Measurements from ENCODE around the gene RPL39L. TPM values are rescaled to one million over a fixed set of nuclear protein-coding genes. Genes with fewer than 3 reads are reported as not detected.

RPL39L gene
- total RNA-seq, 2 donors from 2014 or later: 11.9 to 12.7 TPM

GRCh38 chr3:187167777-187168176 lies 28.5 kb upstream of the RPL39L start:
- H3K27ac ChIP-seq: peak overlapping the region in 1 of 2 donors; percentile 37
- TF ChIP-seq, protein P1, sequence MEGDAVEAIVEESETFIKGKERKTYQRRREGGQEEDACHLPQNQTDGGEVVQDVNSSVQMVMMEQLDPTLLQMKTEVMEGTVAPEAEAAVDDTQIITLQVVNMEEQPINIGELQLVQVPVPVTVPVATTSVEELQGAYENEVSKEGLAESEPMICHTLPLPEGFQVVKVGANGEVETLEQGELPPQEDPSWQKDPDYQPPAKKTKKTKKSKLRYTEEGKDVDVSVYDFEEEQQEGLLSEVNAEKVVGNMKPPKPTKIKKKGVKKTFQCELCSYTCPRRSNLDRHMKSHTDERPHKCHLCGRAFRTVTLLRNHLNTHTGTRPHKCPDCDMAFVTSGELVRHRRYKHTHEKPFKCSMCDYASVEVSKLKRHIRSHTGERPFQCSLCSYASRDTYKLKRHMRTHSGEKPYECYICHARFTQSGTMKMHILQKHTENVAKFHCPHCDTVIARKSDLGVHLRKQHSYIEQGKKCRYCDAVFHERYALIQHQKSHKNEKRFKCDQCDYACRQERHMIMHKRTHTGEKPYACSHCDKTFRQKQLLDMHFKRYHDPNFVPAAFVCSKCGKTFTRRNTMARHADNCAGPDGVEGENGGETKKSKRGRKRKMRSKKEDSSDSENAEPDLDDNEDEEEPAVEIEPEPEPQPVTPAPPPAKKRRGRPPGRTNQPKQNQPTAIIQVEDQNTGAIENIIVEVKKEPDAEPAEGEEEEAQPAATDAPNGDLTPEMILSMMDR (IDR thresholded peaks at IDR 0.05): no peak
- H3K36me3 ChIP-seq: no peaks in the 10 kb centered on the region
- DNase-seq (ENCODE audit: low spot score): no peak
- H3K9me3 ChIP-seq: no peaks in the 10 kb centered on the region
- no peak overlapping the region for H3K4me3 ChIP-seq
- no peaks in the 10 kb centered on the region for H3K4me1 ChIP-seq
- H3K27me3 ChIP-seq: no peaks in the 10 kb centered on the region

DNA sequence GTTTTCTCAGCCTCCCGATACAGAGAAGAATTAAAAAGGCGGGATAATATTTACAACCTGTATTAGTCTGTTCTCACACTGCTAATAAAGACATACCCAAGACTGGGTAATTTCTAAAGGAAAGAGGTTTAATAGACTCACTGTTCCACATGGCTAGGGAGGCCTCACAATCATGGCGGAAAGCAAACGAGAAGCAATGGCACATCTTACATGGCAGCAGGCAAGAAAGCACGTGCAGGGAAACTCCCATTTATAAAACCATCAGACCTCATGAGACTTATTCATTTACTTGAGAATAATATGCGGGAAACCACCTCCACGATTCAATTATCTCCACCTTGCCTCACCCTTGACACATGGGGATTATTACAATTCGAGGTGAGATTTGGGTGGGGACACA lies 27.5 kb upstream of the RPL39L start:
- no peak overlapping the region for H3K4me3 ChIP-seq
- H3K4me1 ChIP-seq: no peaks in the 10 kb centered on the region
- H3K27ac ChIP-seq: no peak overlapping the region
- H3K27me3 ChIP-seq: no peaks in the 10 kb centered on the region
- DNase-seq (ENCODE audit: low spot score): no peak
- no peaks in the 10 kb centered on the region for H3K36me3 ChIP-seq
- TF ChIP-seq, protein P1 (IDR thresholded peaks at IDR 0.05): no peak
- H3K9me3 ChIP-seq: no peaks in the 10 kb centered on the region

DNA sequence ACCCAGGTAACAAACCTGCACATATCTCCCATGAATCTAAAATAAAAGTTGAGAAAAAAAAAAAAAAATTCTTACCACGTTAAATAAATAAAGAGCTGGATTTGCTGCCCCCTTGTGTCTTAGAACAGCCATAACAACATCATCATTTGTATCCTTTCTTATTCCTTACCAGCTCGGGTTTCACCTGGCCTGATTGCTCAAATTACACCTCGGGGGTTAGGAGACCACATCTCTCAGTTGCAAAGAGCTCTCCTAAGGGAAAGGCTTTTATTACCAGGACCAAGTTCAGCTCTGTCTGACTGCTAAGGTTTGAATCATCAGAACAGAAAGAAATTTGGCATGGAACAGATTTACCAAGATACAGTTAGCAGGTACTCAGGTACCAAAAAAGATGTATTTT lies 25.8 kb upstream of the RPL39L start:
- H3K4me1 ChIP-seq: no peaks in the 10 kb centered on the region
- TF ChIP-seq, protein P1 (IDR thresholded peaks at IDR 0.05): peak; percentile 50 to 84
- DNase-seq (ENCODE audit: low spot score): no peak
- no peaks in the 10 kb centered on the region for H3K36me3 ChIP-seq
- no peak overlapping the region for H3K27ac ChIP-seq
- no peaks in the 10 kb centered on the region for H3K27me3 ChIP-seq
- H3K9me3 ChIP-seq: peaks cover 0 to 2% of the 10 kb centered on the region in 2 donors
- no peak overlapping the region for H3K4me3 ChIP-seq

- Histone ChIP-seq H3K27ac (no peak overlapping the region), H3K27me3 (no peaks in the 10 kb centered on the region), H3K4me1 (no peaks in the 10 kb centered on the region), H3K9me3 (peaks cover 0 to 13% of the 10 kb centered on the region in 2 donors), H3K36me3 (no peaks in the 10 kb centered on the region), H3K4me3 (no peak overlapping the region)
- TF ChIP-seq, protein P1 (IDR thresholded peaks at IDR 0.05): no peak
- no peak for DNase-seq (ENCODE audit: low spot score)
These were observed 23.1 kb upstream of the RPL39L start for GRCh38 chr3:187162265-187162953.

GRCh38 chr3:187161556-187161955 lies 22.3 kb upstream of the RPL39L start:
- no peaks in the 10 kb centered on the region for H3K27me3 ChIP-seq
- DNase-seq (ENCODE audit: low spot score): no peak
- no peaks in the 10 kb centered on the region for H3K36me3 ChIP-seq
- peaks cover 0 to 13% of the 10 kb centered on the region in 2 donors for H3K9me3 ChIP-seq
- H3K4me3 ChIP-seq: no peak overlapping the region
- H3K27ac ChIP-seq: no peak overlapping the region
- TF ChIP-seq, protein P1 (IDR thresholded peaks at IDR 0.05): no peak
- H3K4me1 ChIP-seq: no peaks in the 10 kb centered on the region

GRCh38 chr3:187150599-187150998 lies 11.3 kb upstream of the RPL39L start:
- TF ChIP-seq, protein P1 (IDR thresholded peaks at IDR 0.05): peak in 1 of 2 donors; percentile 19

More at GRCh38 chr3:187150599-187150998, 11.3 kb upstream of the RPL39L start:
- DNase-seq (ENCODE audit: low spot score): no peak
- Histone ChIP-seq H3K4me3 (no peak overlapping the region), H3K4me1 (no peaks in the 10 kb centered on the region), H3K9me3 (no peaks in the 10 kb centered on the region), H3K27me3 (no peaks in the 10 kb centered on the region), H3K27ac (no peak overlapping the region), H3K36me3 (no peaks in the 10 kb centered on the region)

Measured in right atrium auricular region (tissue), 2 donors.